Activated naive CD4-positive, alpha-beta T cell treated with anti-CD3 and anti-CD28 coated beads, Interleukin-2, amount 10 ng/mL, durations not matched to agents 7 days and 5 days (primary cell): ENCODE data around the gene ADPRM.

Experiments
- CTCF ChIA-PET: fragments of 350-600 bp; sonication (Branson Sonifier 250); formaldehyde crosslinking; loops from one replicate; lab custom pipeline; 2021; ENCODE audit warnings: antibody characterized with exemption; lab: Charles Lee
- DNase-seq: peaks from one replicate; pipeline ENCODE4 v3.0.0-alpha.2; 2020
- H3K27ac Mint-ChIP-seq: one replicate; pipeline ENCODE4 v1.8.0; 2021; ENCODE audit warnings: mild to moderate bottlenecking, moderate library complexity, mixed read lengths
- H3K27me3 Mint-ChIP-seq: one replicate; pipeline ENCODE4 v1.8.0; 2021; ENCODE audit warnings: mild to moderate bottlenecking, mixed read lengths
- H3K36me3 Mint-ChIP-seq: one replicate; pipeline ENCODE4 v1.8.0; 2021; ENCODE audit warnings: mixed read lengths
- H3K4me1 Mint-ChIP-seq: one replicate; pipeline ENCODE4 v1.8.0; 2021; ENCODE audit warnings: mixed read lengths
- H3K4me3 Mint-ChIP-seq: one replicate; pipeline ENCODE4 v1.8.0; 2021; ENCODE audit warnings: mild to moderate bottlenecking, moderate library complexity, mixed read lengths
- H3K9me3 Mint-ChIP-seq: one replicate; pipeline ENCODE4 v1.8.0; 2021; ENCODE audit warnings: mixed read lengths

The ADPRM gene

GRCh38 chr17:10697092-10698081 lies at the start of gene ADPRM, which contains the start of gene SCO1:
Gene ADPRM (plus strand): TSS chr17:10697594. CDS start chr17:10704927, 7,333 bp downstream.
Gene SCO1 (minus strand): TSS chr17:10697533. CDS start chr17:10697507, 26 bp downstream.
- CTCF ChIA-PET = interaction anchor here (0.6 to 2.3 kb wide), 2 partner anchors 14 to 128 kb away, joined by 3 to 9 read pairs; no protein-coding TSS in a partner anchor
- Mint-ChIP-seq H3K27ac (peak within 1 kb of the TSS; percentile 97), H3K4me1 (peaks cover 67% of the 10 kb centered on the region), H3K4me3 (peak within 1 kb of the TSS; percentile 97), H3K9me3 (no peaks in the 10 kb centered on the region), H3K36me3 (peaks cover 45% of the 10 kb centered on the region), H3K27me3 (no peaks in the 10 kb centered on the region)
- peak; percentile 94 for DNase-seq

- H3K27ac Mint-ChIP-seq = no peak overlapping the region
- H3K9me3 Mint-ChIP-seq = no peaks in the 10 kb centered on the region
- H3K4me3 Mint-ChIP-seq = no peak overlapping the region
- no peaks in the 10 kb centered on the region for H3K27me3 Mint-ChIP-seq
- peaks cover 1% of the 10 kb centered on the region for H3K36me3 Mint-ChIP-seq
- CTCF ChIA-PET = no interaction called here
- H3K4me1 Mint-ChIP-seq = peaks cover 4% of the 10 kb centered on the region
- DNase-seq = no peak
Observed at GRCh38 chr17:10648381-10648780, 49.0 kb upstream of the ADPRM start.

GRCh38 chr17:10648956-10649355 lies 48.4 kb upstream of the ADPRM start:
- peaks cover 9% of the 10 kb centered on the region for H3K4me1 Mint-ChIP-seq
- H3K4me3 Mint-ChIP-seq = no peak overlapping the region
- no peak overlapping the region for H3K27ac Mint-ChIP-seq
- peaks cover 1% of the 10 kb centered on the region for H3K36me3 Mint-ChIP-seq
- CTCF ChIA-PET = no interaction called here
- H3K27me3 Mint-ChIP-seq = peaks cover 2% of the 10 kb centered on the region
- no peak for DNase-seq
- H3K9me3 Mint-ChIP-seq = no peaks in the 10 kb centered on the region

GRCh38 chr17:10649602-10650001 lies 47.8 kb upstream of the ADPRM start:
- CTCF ChIA-PET = no interaction called here
- Mint-ChIP-seq H3K27ac (no peak overlapping the region), H3K4me3 (no peak overlapping the region), H3K36me3 (no peaks in the 10 kb centered on the region), H3K9me3 (no peaks in the 10 kb centered on the region), H3K4me1 (peaks cover 12% of the 10 kb centered on the region), H3K27me3 (peaks cover 4% of the 10 kb centered on the region)
- DNase-seq = no peak

GRCh38 chr17:10651927-10652326 lies 45.5 kb upstream of the ADPRM start:
- H3K27ac Mint-ChIP-seq = no peak overlapping the region
- H3K27me3 Mint-ChIP-seq = peaks cover 4% of the 10 kb centered on the region
- no peaks in the 10 kb centered on the region for H3K9me3 Mint-ChIP-seq
- H3K4me3 Mint-ChIP-seq = no peak overlapping the region
- H3K4me1 Mint-ChIP-seq = peaks cover 12% of the 10 kb centered on the region
- DNase-seq = no peak
- H3K36me3 Mint-ChIP-seq = no peaks in the 10 kb centered on the region
- CTCF ChIA-PET = no interaction called here

- DNase-seq = no peak
- H3K36me3 Mint-ChIP-seq = no peaks in the 10 kb centered on the region
- H3K9me3 Mint-ChIP-seq = no peaks in the 10 kb centered on the region
- H3K27me3 Mint-ChIP-seq = peaks cover 4% of the 10 kb centered on the region
- peaks cover 12% of the 10 kb centered on the region for H3K4me1 Mint-ChIP-seq
- no peak overlapping the region for H3K27ac Mint-ChIP-seq
- H3K4me3 Mint-ChIP-seq = no peak overlapping the region
- CTCF ChIA-PET = interaction anchor here (1.4 kb wide), 1 partner anchor 21 kb away, joined by 5 read pairs; no protein-coding TSS in a partner anchor
Observed at GRCh38 chr17:10652984-10653659, 44.3 kb upstream of the ADPRM start.

- H3K4me1 Mint-ChIP-seq = peaks cover 12% of the 10 kb centered on the region
- H3K9me3 Mint-ChIP-seq = no peaks in the 10 kb centered on the region
- no peaks in the 10 kb centered on the region for H3K36me3 Mint-ChIP-seq
- no peak overlapping the region for H3K27ac Mint-ChIP-seq
- DNase-seq = no peak
- H3K27me3 Mint-ChIP-seq = peaks cover 4% of the 10 kb centered on the region
- CTCF ChIA-PET = interaction anchor here (0.8 to 2.1 kb wide), 4 partner anchors 8 to 36 kb away, joined by 3 to 8 read pairs (median 5); no protein-coding TSS in a partner anchor
- H3K4me3 Mint-ChIP-seq = no peak overlapping the region
Observed at GRCh38 chr17:10653987-10654386, 43.4 kb upstream of the ADPRM start.

- Mint-ChIP-seq H3K4me3 (no peak within 1 kb of the TSS), H3K36me3 (no peaks in the 10 kb centered on the region), H3K27ac (no peak within 1 kb of the TSS), H3K27me3 (peaks cover 4% of the 10 kb centered on the region), H3K4me1 (peaks cover 12% of the 10 kb centered on the region), H3K9me3 (no peaks in the 10 kb centered on the region)
- CTCF ChIA-PET = interaction anchor here (0.7 to 1.0 kb wide), 3 partner anchors 10 to 329 kb away, joined by 3 to 6 read pairs (median 4); no protein-coding TSS in a partner anchor
- DNase-seq = no peak
Observed at GRCh38 chr17:10657148-10657547, 40.2 kb upstream of the ADPRM start, which contains the start of gene MYH3. Gene MYH3 (minus strand): TSS chr17:10657309. CDS start chr17:10655064, 2,245 bp downstream.

GRCh38 chr17:10657879-10658278 lies 39.5 kb upstream of the ADPRM start:
- Mint-ChIP-seq H3K4me3 (no peak overlapping the region), H3K36me3 (no peaks in the 10 kb centered on the region), H3K4me1 (peaks cover 10% of the 10 kb centered on the region), H3K27me3 (peaks cover 4% of the 10 kb centered on the region), H3K27ac (no peak overlapping the region), H3K9me3 (no peaks in the 10 kb centered on the region)
- CTCF ChIA-PET = interaction anchor here (0.7 to 1.0 kb wide), 3 partner anchors 11 to 330 kb away, joined by 3 to 6 read pairs (median 4); no protein-coding TSS in a partner anchor
- no peak for DNase-seq

- Mint-ChIP-seq H3K27ac (no peak overlapping the region), H3K27me3 (no peaks in the 10 kb centered on the region), H3K4me1 (no peaks in the 10 kb centered on the region), H3K36me3 (no peaks in the 10 kb centered on the region), H3K4me3 (no peak overlapping the region), H3K9me3 (no peaks in the 10 kb centered on the region)
- CTCF ChIA-PET = no interaction called here
- no peak for DNase-seq
Observed at GRCh38 chr17:10661437-10661836, 36.0 kb upstream of the ADPRM start.

- CTCF ChIA-PET = no interaction called here
- DNase-seq = no peak
- no peaks in the 10 kb centered on the region for H3K36me3 Mint-ChIP-seq
- H3K4me3 Mint-ChIP-seq = no peak overlapping the region
- no peak overlapping the region for H3K27ac Mint-ChIP-seq
- no peaks in the 10 kb centered on the region for H3K27me3 Mint-ChIP-seq
- H3K9me3 Mint-ChIP-seq = no peaks in the 10 kb centered on the region
- H3K4me1 Mint-ChIP-seq = no peaks in the 10 kb centered on the region
Observed at GRCh38 chr17:10663231-10663630, 34.2 kb upstream of the ADPRM start.

- no peak for DNase-seq
- no peak overlapping the region for H3K27ac Mint-ChIP-seq
- H3K9me3 Mint-ChIP-seq = no peaks in the 10 kb centered on the region
- H3K4me3 Mint-ChIP-seq = no peak overlapping the region
- no peaks in the 10 kb centered on the region for H3K36me3 Mint-ChIP-seq
- H3K4me1 Mint-ChIP-seq = no peaks in the 10 kb centered on the region
- CTCF ChIA-PET = interaction anchor here (1.6 to 1.8 kb wide), 2 partner anchors 18 to 35 kb away, joined by 4 to 6 read pairs; no protein-coding TSS in a partner anchor
- H3K27me3 Mint-ChIP-seq = no peaks in the 10 kb centered on the region
Observed at GRCh38 chr17:10664571-10664970, 32.8 kb upstream of the ADPRM start.

GRCh38 chr17:10666906-10667305 lies 30.5 kb upstream of the ADPRM start:
- Mint-ChIP-seq H3K4me1 (no peaks in the 10 kb centered on the region), H3K4me3 (no peak overlapping the region), H3K36me3 (no peaks in the 10 kb centered on the region), H3K9me3 (no peaks in the 10 kb centered on the region), H3K27me3 (no peaks in the 10 kb centered on the region), H3K27ac (no peak overlapping the region)
- CTCF ChIA-PET = no interaction called here
- DNase-seq = no peak

- CTCF ChIA-PET = no interaction called here
- Mint-ChIP-seq H3K4me1 (no peaks in the 10 kb centered on the region), H3K4me3 (no peak overlapping the region), H3K27me3 (no peaks in the 10 kb centered on the region), H3K27ac (no peak overlapping the region), H3K36me3 (no peaks in the 10 kb centered on the region), H3K9me3 (no peaks in the 10 kb centered on the region)
- no peak for DNase-seq
Observed at GRCh38 chr17:10668775-10669174, 28.6 kb upstream of the ADPRM start.
